Sigmoid colon (tissue), 3 donors: ENCODE results near the gene PRRC2C.

Source experiments
- POLR2A ChIP-seq, 2 donors: fragments of 450-650 bp; IDR thresholded peaks; one replicate each; pipeline ENCODE4 v1.6.1; 2016; ENCODE audit warnings: antibody characterized with exemption in 2 of 2, mild to moderate bottlenecking in 2 of 2, moderate library complexity in 2 of 2
- TF ChIP-seq, protein P1 (sequence below), 4 experiments: fragments of 450-650 bp in 3 of 4; fragments of 200-600 bp in 1 of 4; IDR thresholded peaks; one replicate each; pipeline ENCODE4 v1.5.1; 2016 to 2019; ENCODE audit warnings: antibody characterized with exemption in 4 of 4, mild to moderate bottlenecking in 3 of 4, moderate library complexity in 2 of 4

DNA sequence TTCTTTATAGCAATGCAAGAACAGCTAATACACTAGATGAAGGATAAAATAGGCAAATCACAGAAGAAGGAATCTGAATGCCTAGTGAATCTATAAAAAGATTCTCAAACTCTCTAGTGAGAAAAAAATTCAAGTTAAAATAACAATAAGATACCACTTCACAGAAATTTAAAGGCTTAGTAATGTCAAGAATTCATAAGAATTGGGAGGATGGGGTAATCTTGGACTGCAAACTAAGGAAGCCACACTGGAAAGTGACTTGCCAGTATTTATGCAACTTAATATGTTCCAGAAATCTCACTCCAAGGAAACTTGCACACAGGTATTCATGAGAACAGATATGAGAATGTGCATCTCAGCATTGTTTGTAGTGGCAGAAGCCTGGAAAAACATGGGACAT is 38.9 kb upstream of the PRRC2C start:
- TF ChIP-seq POLR2A (IDR thresholded peaks at IDR 0.05) = no peak
- TF ChIP-seq, protein P1, sequence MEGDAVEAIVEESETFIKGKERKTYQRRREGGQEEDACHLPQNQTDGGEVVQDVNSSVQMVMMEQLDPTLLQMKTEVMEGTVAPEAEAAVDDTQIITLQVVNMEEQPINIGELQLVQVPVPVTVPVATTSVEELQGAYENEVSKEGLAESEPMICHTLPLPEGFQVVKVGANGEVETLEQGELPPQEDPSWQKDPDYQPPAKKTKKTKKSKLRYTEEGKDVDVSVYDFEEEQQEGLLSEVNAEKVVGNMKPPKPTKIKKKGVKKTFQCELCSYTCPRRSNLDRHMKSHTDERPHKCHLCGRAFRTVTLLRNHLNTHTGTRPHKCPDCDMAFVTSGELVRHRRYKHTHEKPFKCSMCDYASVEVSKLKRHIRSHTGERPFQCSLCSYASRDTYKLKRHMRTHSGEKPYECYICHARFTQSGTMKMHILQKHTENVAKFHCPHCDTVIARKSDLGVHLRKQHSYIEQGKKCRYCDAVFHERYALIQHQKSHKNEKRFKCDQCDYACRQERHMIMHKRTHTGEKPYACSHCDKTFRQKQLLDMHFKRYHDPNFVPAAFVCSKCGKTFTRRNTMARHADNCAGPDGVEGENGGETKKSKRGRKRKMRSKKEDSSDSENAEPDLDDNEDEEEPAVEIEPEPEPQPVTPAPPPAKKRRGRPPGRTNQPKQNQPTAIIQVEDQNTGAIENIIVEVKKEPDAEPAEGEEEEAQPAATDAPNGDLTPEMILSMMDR (IDR thresholded peaks at IDR 0.05) = no peak
